ENCODE data around the gene PDE6A. TPM values are rescaled to one million over a fixed set of nuclear protein-coding genes. Genes with fewer than 3 reads are reported as not detected.

The PDE6A gene
- total RNA-seq, 4 donors from 2014 or later = not detected

GRCh38 chr5:149956685-149957084 lies 12.1 kb upstream of the PDE6A start:
- no peak for TF ChIP-seq CTCF (IDR thresholded peaks at IDR 0.05)
- no peak for DNase-seq (ENCODE audit: extremely low spot score)
- Histone ChIP-seq H3K4me3 (no peak overlapping the region), H3K27me3 (no peaks in the 10 kb centered on the region), H3K9me3 (no peaks in the 10 kb centered on the region), H3K27ac (replicated peaks in 1 of 4) (no peak overlapping the region), H3K36me3 (no peaks in the 10 kb centered on the region), H3K4me1 (peaks cover 13 to 20% (median 18%) of the 10 kb centered on the region in 4 donors)
- WGBS = 75% methylated on average over 5 of the region's 5 CpGs
- intact Hi-C loops (cut with DNase I) = no loop called here

GRCh38 chr5:149954798-149955197 lies 10.2 kb upstream of the PDE6A start:
- Histone ChIP-seq H3K4me1 (peaks cover 2 to 8% (median 6%) of the 10 kb centered on the region in 4 donors), H3K27ac (replicated peaks in 1 of 4) (no peak overlapping the region), H3K36me3 (no peaks in the 10 kb centered on the region), H3K9me3 (no peaks in the 10 kb centered on the region), H3K27me3 (no peaks in the 10 kb centered on the region), H3K4me3 (no peak overlapping the region)
- 82% methylated on average over 6 of the region's 6 CpGs for WGBS
- TF ChIP-seq EP300 (IDR thresholded peaks at IDR 0.05) (no peak), POLR2A (IDR thresholded peaks at IDR 0.05; ENCODE audit: low read depth) (no peak), POLR2AphosphoS5 (IDR thresholded peaks at IDR 0.05) (no peak), CTCF (IDR thresholded peaks at IDR 0.05) (no peak)
- DNase-seq (ENCODE audit: extremely low spot score) = no peak
- intact Hi-C loops (cut with DNase I) = no loop called here

GRCh38 chr5:149953436-149954121 lies 9.0 kb upstream of the PDE6A start:
- 78% methylated on average over 6 of the region's 9 CpGs for WGBS
- intact Hi-C loops (cut with DNase I) = no loop called here
- DNase-seq (ENCODE audit: extremely low spot score) = no peak
- no peaks in the 10 kb centered on the region for H3K4me1 ChIP-seq
- no peaks in the 10 kb centered on the region for H3K36me3 ChIP-seq
- H3K27me3 ChIP-seq = peaks cover 0 to 4% (median 0%) of the 10 kb centered on the region in 4 donors
- H3K27ac ChIP-seq (replicated peaks in 1 of 4) = no peak overlapping the region
- no peaks in the 10 kb centered on the region for H3K9me3 ChIP-seq
- no peak overlapping the region for H3K4me3 ChIP-seq
- no peak for TF ChIP-seq POLR2AphosphoS5 (IDR thresholded peaks at IDR 0.05)
- no peak for TF ChIP-seq EP300 (IDR thresholded peaks at IDR 0.05)
- TF ChIP-seq CTCF (IDR thresholded peaks at IDR 0.05) = no peak
- TF ChIP-seq POLR2A (IDR thresholded peaks at IDR 0.05; ENCODE audit: low read depth) = no peak

GRCh38 chr5:149951138-149951749 lies 6.7 kb upstream of the PDE6A start:
- Histone ChIP-seq H3K27me3 (peaks cover 0 to 4% (median 0%) of the 10 kb centered on the region in 4 donors), H3K9me3 (no peaks in the 10 kb centered on the region), H3K27ac (replicated peaks in 1 of 4) (no peak overlapping the region), H3K36me3 (no peaks in the 10 kb centered on the region), H3K4me3 (no peak overlapping the region), H3K4me1 (no peaks in the 10 kb centered on the region)
- intact Hi-C loops (cut with DNase I) = no loop called here
- DNase-seq (ENCODE audit: extremely low spot score) = peak; percentile 47
- WGBS = 75% methylated on average over 6 of the region's 6 CpGs
- TF ChIP-seq CTCF (IDR thresholded peaks at IDR 0.05) (no peak), POLR2AphosphoS5 (IDR thresholded peaks at IDR 0.05) (no peak), POLR2A (IDR thresholded peaks at IDR 0.05; ENCODE audit: low read depth) (no peak), EP300 (IDR thresholded peaks at IDR 0.05) (no peak)
